AG04450 (cell line): ENCODE measurements around the gene DDX39B. TPM values are rescaled to one million over a fixed set of nuclear protein-coding genes. Genes with fewer than 3 reads are reported as not detected.

ENCODE experiments used
- CTCF ChIA-PET: fragments of 300-600, 350-600 bp; formaldehyde crosslinking; extraction: SDS; loops from one replicate; lab custom pipeline; 2022; ENCODE audit warnings: antibody characterized with exemption, inconsistent platforms; lab: Charles Lee
- POLR2A ChIA-PET: fragments of 350-600 bp; formaldehyde crosslinking; extraction: SDS; loops from one replicate; lab custom pipeline; 2021; ENCODE audit warnings: antibody characterized with exemption, inconsistent platforms; lab: Yijun Ruan, JAX
- DNase-seq: peaks from one replicate; pipeline ENCODE4 v3.0.0-alpha.2; 2011; ENCODE audit warnings: low read depth, low spot score
- H3K27ac ChIP-seq: one replicate; pipeline ENCODE4 v1.5.1; 2012; ENCODE audit warnings: low read depth, low read length, control low read depth
- H3K27me3 ChIP-seq: one replicate; pipeline ENCODE4 v1.6.0; 2012; ENCODE audit warnings: low read length; ENCODE audit not compliant: control insufficient read depth, insufficient read depth
- H3K4me3 ChIP-seq: 2 replicates; pipeline ENCODE4 v1.5.1; 2011; ENCODE audit warnings: mild to moderate bottlenecking, low read depth, low read length, control low read depth
- H3K9me3 ChIP-seq: 2 replicates; pipeline ENCODE4 v1.5.1; 2012; ENCODE audit warnings: low read length; ENCODE audit not compliant: control insufficient read depth, insufficient read depth
- CTCF ChIP-seq: IDR thresholded peaks from 2 replicates; pipeline ENCODE4 v1.5.1; 2011; ENCODE audit warnings: low read depth, low read length, control low read depth, inconsistent platforms
- polyA plus RNA-seq: library from polyadenylated mRNA; depleted of rRNA; stranded (reverse); fragments of >200 nt; gene quantifications from 2 replicates; pipeline ENCODE4 v1.2.3, GENCODE V29; 2011

The DDX39B gene
- polyA plus RNA-seq, 1 experiment, result 434 TPM

GRCh38 chr6:31560697-31561058 lies 18.9 kb upstream of the DDX39B start:
- POLR2A ChIA-PET, result interaction anchor here (1.0 kb wide), 1 partner anchor 10 kb away, joined by 3 read pairs; no protein-coding TSS in a partner anchor
- no peak for TF ChIP-seq CTCF
- H3K4me3 ChIP-seq, result no peak overlapping the region
- CTCF ChIA-PET, result interaction anchor here (0.6 to 2.6 kb wide), 2 partner anchors 37 to 348 kb away, joined by 3 to 11 read pairs; no protein-coding TSS in a partner anchor
- peak overlapping the region; percentile 68 for H3K27ac ChIP-seq
- no peaks in the 10 kb centered on the region; the same call in 1 of the 2 replicates for H3K9me3 ChIP-seq
- peaks cover 3% of the 10 kb centered on the region for H3K27me3 ChIP-seq
- no peak for DNase-seq

GRCh38 chr6:31559958-31560696 lies 18.3 kb upstream of the DDX39B start:
- ChIA-PET CTCF (interaction anchor here (0.5 to 2.6 kb wide), 3 partner anchors 8 to 37 kb away, joined by 3 to 11 read pairs (median 5); no protein-coding TSS in a partner anchor), POLR2A (interaction anchor here (1.0 kb wide), 1 partner anchor 10 kb away, joined by 3 read pairs; no protein-coding TSS in a partner anchor)
- no peak for TF ChIP-seq CTCF
- Histone ChIP-seq H3K4me3 (no peak overlapping the region), H3K27ac (peak overlapping the region; percentile 68), H3K9me3 (no peaks in the 10 kb centered on the region; the same call in 1 of the 2 replicates), H3K27me3 (peaks cover under 1% of the 10 kb centered on the region)
- DNase-seq, result no peak

DNA sequence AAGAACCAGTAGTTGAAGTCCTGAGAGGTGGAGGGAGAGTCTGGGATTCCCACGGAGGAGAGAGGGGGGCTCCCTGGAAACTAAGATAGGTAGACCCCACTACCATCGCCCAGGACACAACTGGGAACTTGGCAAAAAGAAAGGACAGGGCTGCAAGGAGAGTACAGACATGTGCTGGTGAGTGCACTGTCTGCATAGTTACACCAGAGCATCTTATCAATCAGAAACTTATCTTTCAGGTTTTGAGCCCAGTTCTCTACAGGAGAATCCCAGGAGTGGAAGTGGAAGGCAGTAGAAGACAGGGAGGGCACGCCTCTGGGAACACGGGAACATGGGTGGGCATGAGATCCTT lies 17.8 kb upstream of the DDX39B start:
- H3K27ac ChIP-seq, result peak overlapping the region; percentile 68
- no peaks in the 10 kb centered on the region; the same call in 1 of the 2 replicates for H3K9me3 ChIP-seq
- no peak overlapping the region for H3K4me3 ChIP-seq
- ChIA-PET POLR2A (no interaction called here), CTCF (interaction anchor here (1.3 to 2.6 kb wide), 2 partner anchors 8 to 38 kb away, joined by 3 to 11 read pairs; no protein-coding TSS in a partner anchor)
- no peak for TF ChIP-seq CTCF
- no peaks in the 10 kb centered on the region for H3K27me3 ChIP-seq
- no peak for DNase-seq

- no peaks in the 10 kb centered on the region; the same call in 1 of the 2 replicates for H3K9me3 ChIP-seq
- ChIA-PET POLR2A (no interaction called here), CTCF (interaction anchor here (1.0 to 2.6 kb wide), 3 partner anchors 9 to 39 kb away, joined by 3 to 11 read pairs (median 3); no protein-coding TSS in a partner anchor)
- DNase-seq, result no peak
- peak overlapping the region; percentile 31 for H3K27ac ChIP-seq
- no peak overlapping the region for H3K4me3 ChIP-seq
- no peaks in the 10 kb centered on the region for H3K27me3 ChIP-seq
- TF ChIP-seq CTCF, result no peak
Observed at GRCh38 chr6:31558631-31559500, 17.1 kb upstream of the DDX39B start.
